Measurements from ENCODE around the gene OVCA2. TPM values are rescaled to one million over a fixed set of nuclear protein-coding genes. Genes with fewer than 3 reads are reported as not detected.

Gene OVCA2
- total RNA-seq, 1 experiment from 2014 or later: 14.1 TPM

DNA sequence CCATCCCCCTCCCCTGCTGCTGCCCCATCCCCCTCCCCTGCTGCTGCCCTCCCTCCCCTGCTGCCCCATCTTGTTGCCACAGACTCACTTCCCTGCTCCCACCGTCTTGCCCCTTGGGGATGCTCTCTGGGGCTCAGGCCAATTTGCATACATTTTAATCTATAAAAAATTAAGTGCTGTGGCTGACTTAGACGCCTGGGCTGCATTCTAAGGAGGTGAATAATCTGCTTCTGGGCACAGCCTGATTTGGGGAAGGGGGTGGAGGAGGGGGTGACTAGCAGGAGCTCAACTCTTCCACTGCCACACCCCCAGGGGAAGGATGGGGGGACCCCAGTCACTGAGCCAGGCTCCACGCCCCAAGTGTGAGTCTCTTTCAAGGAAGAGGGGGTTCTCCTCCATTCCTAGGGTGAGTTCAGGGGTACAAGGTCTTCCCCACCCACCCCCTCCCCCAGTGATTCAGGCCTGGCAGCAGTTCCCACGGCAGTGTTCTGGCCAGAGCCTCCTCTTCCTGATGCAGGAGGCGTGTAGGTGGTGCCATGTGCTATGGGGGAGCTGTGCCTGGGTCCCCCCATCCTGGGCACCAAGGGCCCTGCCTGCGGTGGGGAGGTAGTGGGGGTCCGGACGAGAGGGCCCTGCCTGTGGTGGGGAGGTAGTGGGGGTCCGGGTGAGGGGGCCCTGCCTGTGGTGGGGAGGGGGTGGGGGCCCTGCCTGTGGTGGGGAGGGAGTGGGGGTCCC, 6.8 kb upstream of the OVCA2 start:
- Histone ChIP-seq H3K36me3 (no peaks in the 10 kb centered on the region), H3K4me3 (no peak overlapping the region), H3K4me1 (no peaks in the 10 kb centered on the region), H3K27me3 (no peaks in the 10 kb centered on the region), H3K9me3 (replicated peaks) (no peaks in the 10 kb centered on the region), H3K27ac (no peak overlapping the region)
- DNase-seq: no peak

DNA sequence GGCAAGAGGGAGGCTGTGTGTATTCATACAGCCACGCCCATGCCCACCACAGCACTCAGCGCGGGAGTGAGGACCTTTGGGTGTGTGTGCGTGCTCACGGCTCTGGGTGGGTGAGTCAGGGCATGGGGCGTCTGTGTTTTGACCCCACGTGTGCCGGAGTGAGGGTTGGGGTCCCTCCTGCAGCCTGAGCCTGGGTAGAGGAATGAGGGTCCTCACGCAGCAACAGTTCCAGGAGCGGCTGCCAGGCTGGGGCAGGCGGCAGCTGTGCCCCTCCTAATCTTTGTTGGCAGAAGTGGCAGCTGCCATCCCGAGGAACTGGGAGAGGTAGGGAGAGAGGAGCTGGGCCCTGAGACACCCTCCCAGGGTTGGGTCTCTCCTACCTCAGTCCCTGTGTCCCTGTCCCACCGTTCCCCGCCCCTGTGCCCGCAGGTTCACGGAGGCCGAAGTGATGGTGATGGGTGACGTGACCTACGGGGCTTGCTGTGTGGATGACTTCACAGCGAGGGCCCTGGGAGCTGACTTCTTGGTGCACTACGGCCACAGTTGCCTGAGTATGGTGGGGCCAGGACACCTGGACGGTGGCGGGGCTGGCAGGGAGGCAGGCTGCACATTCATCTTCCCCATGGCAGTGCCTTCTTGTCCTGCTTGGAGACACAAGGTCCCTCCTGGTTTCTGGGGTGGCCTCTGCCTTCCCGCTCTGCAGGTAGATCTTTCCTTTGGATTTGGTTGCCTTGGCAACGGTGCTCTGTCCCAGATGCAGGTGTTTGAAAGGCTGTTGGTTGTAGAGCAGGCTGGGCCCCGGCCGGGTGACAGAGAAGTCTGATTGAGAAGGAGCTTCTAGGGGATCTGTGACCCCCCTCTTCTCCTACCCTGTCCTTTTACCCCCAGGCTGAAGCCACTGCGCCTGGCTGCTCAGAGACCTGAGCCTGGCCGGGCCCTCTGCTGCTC, 6.0 kb upstream of the OVCA2 start:
- no peaks in the 10 kb centered on the region for H3K36me3 ChIP-seq
- no peaks in the 10 kb centered on the region for H3K27me3 ChIP-seq
- H3K9me3 ChIP-seq (replicated peaks): no peaks in the 10 kb centered on the region
- H3K4me3 ChIP-seq: no peak overlapping the region
- H3K27ac ChIP-seq: no peak overlapping the region
- no peak for DNase-seq
- H3K4me1 ChIP-seq: no peaks in the 10 kb centered on the region; the same call in 1 of the 2 replicates

DNA sequence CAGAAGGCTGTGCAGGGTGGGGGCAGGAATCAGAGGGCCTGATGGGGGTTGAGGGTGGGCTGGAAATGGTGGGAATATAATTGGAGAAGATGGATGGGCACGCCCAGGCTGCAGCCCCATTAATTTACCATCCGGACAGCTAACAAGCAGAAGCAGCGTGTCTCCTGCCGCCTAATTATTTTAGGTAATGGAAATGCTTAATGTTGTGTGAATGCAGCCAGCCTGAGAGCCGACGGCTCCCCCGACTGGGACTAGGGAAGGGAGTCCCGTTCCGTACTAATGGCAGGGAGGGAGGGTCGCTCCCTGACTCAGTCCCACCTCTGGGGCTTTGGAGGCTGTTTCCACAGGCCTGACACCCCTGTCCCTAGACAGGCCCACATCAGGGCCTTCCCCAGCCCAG, 4.7 kb upstream of the OVCA2 start:
- no peaks in the 10 kb centered on the region for H3K9me3 ChIP-seq (replicated peaks)
- H3K27me3 ChIP-seq: no peaks in the 10 kb centered on the region
- no peak for DNase-seq
- H3K27ac ChIP-seq: no peak overlapping the region
- H3K36me3 ChIP-seq: no peaks in the 10 kb centered on the region
- no peak overlapping the region for H3K4me3 ChIP-seq
- H3K4me1 ChIP-seq: peaks cover 3% of the 10 kb centered on the region; the same call in 1 of the 2 replicates

DNA sequence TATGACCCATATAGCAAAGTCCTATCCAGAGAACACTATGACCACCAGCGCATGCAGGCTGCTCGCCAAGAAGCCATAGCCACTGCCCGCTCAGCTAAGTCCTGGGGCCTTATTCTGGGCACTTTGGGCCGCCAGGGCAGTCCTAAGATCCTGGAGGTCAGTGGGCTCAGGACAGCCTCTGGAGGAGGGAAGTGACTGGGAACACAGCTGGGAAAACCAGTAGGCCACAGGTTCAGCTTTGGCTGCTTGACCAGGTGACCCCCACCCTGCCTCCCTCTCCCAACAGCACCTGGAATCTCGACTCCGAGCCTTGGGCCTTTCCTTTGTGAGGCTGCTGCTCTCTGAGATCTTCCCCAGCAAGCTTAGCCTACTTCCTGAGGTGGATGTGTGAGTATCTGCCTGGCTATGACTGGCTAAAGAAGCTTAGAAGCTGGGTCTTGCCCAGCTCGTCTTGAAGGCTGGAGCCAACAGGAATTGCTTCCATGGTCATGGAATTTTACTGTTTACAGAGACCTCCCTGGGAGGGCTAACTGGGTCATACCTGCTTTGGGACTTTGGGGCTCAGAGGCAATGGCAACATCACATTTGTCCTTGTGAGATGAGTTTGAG, 1.5 kb upstream of the OVCA2 start:
- Histone ChIP-seq H3K4me1 (peaks cover 3% of the 10 kb centered on the region; the same call in 1 of the 2 replicates), H3K27ac (no peak overlapping the region), H3K36me3 (no peaks in the 10 kb centered on the region), H3K9me3 (replicated peaks) (no peaks in the 10 kb centered on the region), H3K27me3 (no peaks in the 10 kb centered on the region), H3K4me3 (no peak overlapping the region)
- DNase-seq: no peak

DNA sequence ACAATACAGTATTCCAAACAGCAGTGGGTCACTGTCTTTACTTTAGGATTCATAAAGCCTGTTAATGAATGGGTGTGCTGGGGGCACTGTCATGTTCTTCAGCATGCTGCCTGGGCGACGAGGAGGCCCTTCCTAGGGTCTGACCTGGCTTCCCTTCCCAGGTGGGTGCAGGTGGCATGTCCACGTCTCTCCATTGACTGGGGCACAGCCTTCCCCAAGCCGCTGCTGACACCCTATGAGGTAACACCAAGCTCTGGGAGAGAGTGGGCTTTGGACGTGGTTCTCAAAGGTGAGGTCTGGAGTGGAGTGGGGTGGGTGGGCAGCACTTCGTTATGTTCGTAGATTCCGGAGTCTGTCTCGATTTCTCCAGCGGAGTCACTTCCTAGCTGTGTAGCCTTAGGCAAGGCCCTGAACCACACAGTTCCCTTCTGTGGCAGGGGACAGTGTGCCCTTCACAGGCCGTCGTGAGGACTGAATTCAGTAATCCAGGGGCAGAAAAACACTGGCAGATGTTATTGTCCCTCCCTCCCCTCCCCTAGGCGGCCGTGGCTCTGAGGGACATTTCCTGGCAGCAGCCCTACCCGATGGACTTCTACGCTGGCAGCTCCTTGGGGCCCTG, 771 bp upstream of the OVCA2 start:
- Histone ChIP-seq H3K27me3 (no peaks in the 10 kb centered on the region), H3K27ac (no peak overlapping the region), H3K36me3 (no peaks in the 10 kb centered on the region), H3K9me3 (replicated peaks) (no peaks in the 10 kb centered on the region), H3K4me3 (peak overlapping the region; percentile 65), H3K4me1 (peaks cover 3% of the 10 kb centered on the region; the same call in 1 of the 2 replicates)
- DNase-seq: peak in 1 of 2 experiments; percentile 61

DNA sequence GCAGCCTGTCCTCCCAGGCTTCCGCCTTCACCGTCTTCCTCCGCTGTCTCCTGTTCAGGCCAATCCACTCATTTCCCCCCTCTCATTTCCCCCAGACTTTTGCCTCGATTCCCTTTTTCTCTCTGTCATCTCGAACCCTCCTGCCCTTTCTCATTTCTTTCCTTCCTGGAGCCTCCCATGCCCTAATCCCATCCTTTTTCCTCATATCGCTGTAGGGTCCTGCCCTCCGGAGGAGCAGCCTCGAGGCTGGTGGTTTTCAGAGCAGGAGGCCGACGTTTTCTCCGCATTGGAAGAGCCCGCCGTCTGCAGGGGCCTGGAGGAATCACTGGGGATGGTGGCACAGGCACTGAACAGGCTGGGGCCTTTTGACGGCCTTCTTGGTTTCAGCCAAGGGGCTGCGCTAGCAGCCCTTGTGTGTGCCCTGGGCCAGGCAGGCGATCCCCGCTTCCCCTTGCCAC, 597 bp downstream of the OVCA2 start:
- H3K4me3 ChIP-seq: peak overlapping the region; percentile 65
- DNase-seq: peak; percentile 38 to 47
- peak overlapping the region; percentile 61 for H3K27ac ChIP-seq
- H3K9me3 ChIP-seq (replicated peaks): no peaks in the 10 kb centered on the region
- H3K4me1 ChIP-seq: peaks cover 3% of the 10 kb centered on the region; the same call in 1 of the 2 replicates
- no peaks in the 10 kb centered on the region for H3K36me3 ChIP-seq
- H3K27me3 ChIP-seq: no peaks in the 10 kb centered on the region

DNA sequence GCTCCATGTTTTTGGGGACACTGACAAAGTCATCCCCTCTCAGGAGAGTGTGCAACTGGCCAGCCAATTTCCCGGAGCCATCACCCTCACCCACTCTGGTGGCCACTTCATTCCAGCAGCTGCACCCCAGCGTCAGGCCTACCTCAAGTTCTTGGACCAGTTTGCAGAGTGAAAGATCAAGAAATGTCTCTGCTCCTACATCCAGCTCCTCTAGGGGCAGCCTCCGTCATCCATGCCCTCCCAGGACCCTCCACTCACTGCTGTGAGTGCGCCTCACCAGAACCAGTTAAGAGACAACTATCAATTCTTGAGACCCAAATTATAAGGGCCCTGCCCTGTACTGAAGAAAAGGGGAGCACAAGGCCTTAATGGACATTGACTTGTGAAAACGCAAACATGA, 1.1 kb downstream of the OVCA2 start:
- peaks cover 3% of the 10 kb centered on the region; the same call in 1 of the 2 replicates for H3K4me1 ChIP-seq
- no peak overlapping the region for H3K27ac ChIP-seq
- no peak for DNase-seq
- no peak overlapping the region for H3K4me3 ChIP-seq
- H3K27me3 ChIP-seq: no peaks in the 10 kb centered on the region
- no peaks in the 10 kb centered on the region for H3K9me3 ChIP-seq (replicated peaks)
- H3K36me3 ChIP-seq: no peaks in the 10 kb centered on the region

DNA sequence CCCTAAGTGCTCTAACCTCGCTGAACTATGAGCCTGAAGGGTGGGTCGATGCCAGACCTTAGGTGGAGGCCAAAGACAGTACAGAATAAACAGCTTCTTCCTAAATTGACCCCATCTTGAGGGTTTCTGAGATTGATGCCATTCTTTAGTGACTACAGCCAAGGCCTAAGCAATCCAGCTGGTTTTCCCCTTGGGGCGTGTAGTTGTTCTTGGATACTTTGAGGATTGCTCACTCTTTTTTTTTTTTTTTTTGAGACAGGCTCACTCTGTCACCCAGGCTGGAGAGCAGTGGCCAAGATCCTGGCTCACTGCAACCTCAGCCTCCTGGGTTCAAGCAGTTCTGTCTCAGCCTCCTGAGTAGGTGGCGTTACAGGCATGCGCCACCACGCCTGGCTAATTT, 2.0 kb downstream of the OVCA2 start:
- Histone ChIP-seq H3K27me3 (no peaks in the 10 kb centered on the region), H3K4me1 (peaks cover 3% of the 10 kb centered on the region; the same call in 1 of the 2 replicates), H3K4me3 (no peak overlapping the region), H3K27ac (no peak overlapping the region), H3K9me3 (replicated peaks) (no peaks in the 10 kb centered on the region), H3K36me3 (no peaks in the 10 kb centered on the region)
- DNase-seq: no peak

DNA sequence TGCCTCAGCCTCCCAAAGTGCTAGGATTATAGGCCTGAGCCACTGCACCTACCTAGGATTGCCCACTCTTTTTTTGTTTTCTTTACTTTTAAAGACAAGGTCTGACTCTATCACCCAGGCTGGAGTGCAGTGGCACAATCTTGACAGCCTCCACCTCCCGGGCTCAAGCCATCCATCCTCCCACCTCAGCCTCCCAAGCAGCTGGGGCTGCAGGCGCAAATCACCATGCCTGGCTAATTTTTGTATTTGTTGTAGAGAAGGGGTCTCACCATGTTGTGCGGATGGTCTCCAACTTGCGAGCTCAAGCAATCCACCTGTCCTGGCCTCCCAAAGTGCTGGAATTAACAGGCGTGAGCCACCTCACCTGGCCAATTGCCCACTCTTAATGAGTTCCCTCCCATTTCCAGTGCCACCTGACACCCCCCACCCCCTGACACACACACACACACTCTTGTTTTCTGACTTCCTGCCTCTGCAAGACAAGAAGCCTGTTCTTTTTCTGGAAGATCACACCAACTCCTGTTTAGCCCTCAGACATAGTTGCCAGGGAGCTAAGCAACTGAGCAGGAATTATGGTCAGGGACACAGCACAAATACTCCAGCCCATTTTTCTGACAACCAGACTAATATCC, 2.6 kb downstream of the OVCA2 start:
- Histone ChIP-seq H3K27me3 (no peaks in the 10 kb centered on the region), H3K36me3 (no peaks in the 10 kb centered on the region), H3K27ac (no peak overlapping the region), H3K4me1 (peaks cover 3% of the 10 kb centered on the region; the same call in 1 of the 2 replicates), H3K4me3 (no peak overlapping the region), H3K9me3 (replicated peaks) (no peaks in the 10 kb centered on the region)
- DNase-seq: no peak

DNA sequence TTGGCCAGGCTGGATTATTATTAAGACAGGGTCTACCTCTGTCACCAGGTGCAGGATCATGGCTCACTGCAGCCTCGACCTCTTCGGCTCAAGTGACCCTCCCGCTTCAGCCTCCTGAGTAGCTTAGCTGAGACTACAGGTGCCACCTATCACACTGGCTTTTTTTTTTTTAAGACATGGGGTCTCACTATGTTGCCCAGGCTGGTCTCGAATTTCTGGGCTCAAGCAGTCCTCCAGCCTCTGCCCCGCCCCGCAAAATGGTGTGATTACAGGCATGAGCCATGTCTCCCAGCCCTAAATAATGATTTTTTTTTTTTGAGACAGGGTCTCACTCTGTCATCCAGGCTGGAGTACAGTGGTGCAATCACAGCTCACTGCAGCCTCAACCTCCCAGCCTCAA, 5.8 kb downstream of the OVCA2 start:
- H3K4me3 ChIP-seq: no peak overlapping the region
- H3K4me1 ChIP-seq: no peaks in the 10 kb centered on the region
- no peak for DNase-seq
- no peak overlapping the region for H3K27ac ChIP-seq
- no peaks in the 10 kb centered on the region for H3K9me3 ChIP-seq (replicated peaks)
- H3K27me3 ChIP-seq: no peaks in the 10 kb centered on the region
- no peaks in the 10 kb centered on the region for H3K36me3 ChIP-seq

DNA sequence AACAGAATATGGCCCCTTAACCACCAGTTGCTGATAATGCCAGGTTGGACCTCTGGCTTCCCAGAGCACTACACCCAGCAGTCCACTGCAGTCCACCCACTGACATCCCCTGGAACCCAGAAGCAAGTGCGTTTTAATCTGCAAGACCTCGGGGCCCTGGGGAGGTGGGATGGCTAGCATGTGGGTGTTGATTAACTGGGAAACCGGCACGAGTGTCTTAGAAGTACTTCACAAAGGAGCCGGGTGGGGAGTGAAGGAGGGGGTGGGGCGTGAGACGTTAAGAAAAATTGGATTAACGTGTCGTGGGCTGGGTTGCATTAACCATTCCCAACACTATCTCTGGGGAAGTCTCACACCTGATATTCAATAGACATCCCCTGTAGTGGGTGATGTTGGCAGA, 7.0 kb downstream of the OVCA2 start:
- no peak overlapping the region for H3K4me3 ChIP-seq
- H3K4me1 ChIP-seq: no peaks in the 10 kb centered on the region
- H3K27ac ChIP-seq: no peak overlapping the region
- no peaks in the 10 kb centered on the region for H3K36me3 ChIP-seq
- H3K27me3 ChIP-seq: no peaks in the 10 kb centered on the region
- H3K9me3 ChIP-seq (replicated peaks): no peaks in the 10 kb centered on the region
- DNase-seq: no peak

DNA sequence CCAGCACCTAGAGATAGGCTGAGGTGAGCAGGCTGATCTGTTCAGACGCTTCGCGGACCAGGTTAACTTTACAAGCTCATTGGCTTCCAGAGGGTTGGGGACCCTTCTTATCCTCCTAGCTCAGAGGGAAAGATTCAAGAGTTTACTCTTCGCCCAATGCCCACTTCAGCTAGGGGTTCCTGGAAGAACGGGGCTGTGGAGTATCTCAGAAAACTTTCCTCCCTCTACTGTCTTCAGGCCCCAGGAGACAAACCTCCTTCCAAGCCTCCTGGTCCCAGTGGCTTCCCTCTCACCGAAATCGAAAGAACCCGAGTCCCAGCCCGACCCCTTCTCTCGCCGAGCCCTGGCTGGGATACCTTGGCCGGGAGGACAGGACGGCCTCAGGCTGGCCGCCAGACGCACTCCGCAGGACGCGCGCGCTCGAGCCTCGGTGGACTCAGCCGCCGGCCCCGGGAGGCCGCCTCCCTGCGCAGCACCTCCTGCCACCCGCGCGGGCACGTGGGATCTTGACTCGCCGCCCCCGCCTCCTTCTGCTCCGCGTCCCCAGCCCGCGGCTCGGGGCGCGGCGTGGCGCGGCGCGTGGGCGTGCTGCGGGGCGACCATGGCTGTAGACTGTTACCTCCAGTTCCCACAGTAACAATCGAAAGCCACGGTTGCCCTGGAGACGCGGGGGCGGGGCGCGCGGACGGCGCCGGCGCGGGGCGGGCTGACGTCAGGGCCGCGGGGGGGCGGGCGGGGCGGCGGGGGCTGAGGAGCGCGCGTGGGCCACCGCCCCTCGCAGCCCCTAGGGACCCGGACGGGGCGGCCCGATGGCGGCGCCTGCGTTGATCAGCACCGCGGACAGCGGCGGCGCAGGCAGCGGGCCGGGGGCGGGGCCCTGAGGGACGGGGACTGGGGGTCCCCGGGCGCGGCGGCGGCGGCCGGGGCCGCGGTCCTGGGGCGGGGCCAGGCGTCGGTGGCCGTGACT, 7.8 kb downstream of the OVCA2 start:
- Histone ChIP-seq H3K9me3 (replicated peaks) (no peaks in the 10 kb centered on the region), H3K27me3 (no peaks in the 10 kb centered on the region), H3K4me3 (peak overlapping the region; percentile 72), H3K27ac (no peak overlapping the region), H3K36me3 (no peaks in the 10 kb centered on the region), H3K4me1 (no peaks in the 10 kb centered on the region)
- DNase-seq: peak; percentile 72 to 83
